GM12872 (cell line): ENCODE results near the gene CYP20A1.

Source experiments
- TF ChIP-seq, protein P1 (sequence below): IDR thresholded peaks from 3 replicates; pipeline ENCODE4 v1.5.1; 2011; ENCODE audit warnings: low read depth, mild to moderate bottlenecking, low read length, moderate library complexity; ENCODE audit not compliant: insufficient read depth

CYP20A1 gene

DNA sequence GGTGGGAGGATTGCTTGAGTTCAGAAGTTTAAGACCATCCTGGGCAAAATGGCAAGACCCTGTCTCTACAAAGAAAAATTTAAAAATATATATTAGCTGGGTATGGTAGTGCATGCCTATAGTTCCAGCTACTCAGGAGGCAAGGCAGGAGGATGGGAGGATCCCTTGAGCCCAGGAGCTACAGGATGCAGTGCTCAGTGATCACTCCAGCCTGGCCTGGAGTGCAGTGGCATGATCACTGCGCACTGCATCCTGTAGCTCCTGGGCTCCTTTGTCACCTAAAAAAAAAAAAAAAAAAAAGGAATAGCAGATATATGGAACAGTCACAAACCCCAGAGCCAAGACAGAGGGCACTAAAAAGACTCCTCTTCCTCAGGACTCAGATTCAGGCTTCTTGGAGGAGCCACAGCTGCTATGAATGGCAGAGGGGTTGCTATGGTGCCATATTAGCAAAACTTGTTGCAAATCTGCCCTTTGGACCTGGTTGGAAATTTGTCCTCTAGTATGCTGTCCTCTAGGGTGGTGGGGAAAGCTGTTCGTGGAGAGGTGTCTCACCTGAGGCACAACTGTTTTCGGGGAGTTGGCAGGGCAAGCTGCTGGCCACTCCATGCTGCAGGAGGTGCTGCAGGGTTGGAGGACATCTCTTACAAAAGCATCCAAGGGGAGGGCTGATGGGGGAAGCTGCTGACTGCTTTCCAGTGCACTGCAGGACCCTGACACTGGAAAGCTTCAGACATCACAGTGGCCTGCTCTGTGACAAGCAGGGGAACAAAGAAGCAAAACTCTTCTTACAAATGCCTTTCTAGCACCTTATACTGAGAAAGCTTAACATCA, 22.7 kb downstream of the CYP20A1 start:
- TF ChIP-seq, protein P1, sequence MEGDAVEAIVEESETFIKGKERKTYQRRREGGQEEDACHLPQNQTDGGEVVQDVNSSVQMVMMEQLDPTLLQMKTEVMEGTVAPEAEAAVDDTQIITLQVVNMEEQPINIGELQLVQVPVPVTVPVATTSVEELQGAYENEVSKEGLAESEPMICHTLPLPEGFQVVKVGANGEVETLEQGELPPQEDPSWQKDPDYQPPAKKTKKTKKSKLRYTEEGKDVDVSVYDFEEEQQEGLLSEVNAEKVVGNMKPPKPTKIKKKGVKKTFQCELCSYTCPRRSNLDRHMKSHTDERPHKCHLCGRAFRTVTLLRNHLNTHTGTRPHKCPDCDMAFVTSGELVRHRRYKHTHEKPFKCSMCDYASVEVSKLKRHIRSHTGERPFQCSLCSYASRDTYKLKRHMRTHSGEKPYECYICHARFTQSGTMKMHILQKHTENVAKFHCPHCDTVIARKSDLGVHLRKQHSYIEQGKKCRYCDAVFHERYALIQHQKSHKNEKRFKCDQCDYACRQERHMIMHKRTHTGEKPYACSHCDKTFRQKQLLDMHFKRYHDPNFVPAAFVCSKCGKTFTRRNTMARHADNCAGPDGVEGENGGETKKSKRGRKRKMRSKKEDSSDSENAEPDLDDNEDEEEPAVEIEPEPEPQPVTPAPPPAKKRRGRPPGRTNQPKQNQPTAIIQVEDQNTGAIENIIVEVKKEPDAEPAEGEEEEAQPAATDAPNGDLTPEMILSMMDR, result 0 out of 3 replicates have a peak, but pooled peaks have one; percentile 1

DNA sequence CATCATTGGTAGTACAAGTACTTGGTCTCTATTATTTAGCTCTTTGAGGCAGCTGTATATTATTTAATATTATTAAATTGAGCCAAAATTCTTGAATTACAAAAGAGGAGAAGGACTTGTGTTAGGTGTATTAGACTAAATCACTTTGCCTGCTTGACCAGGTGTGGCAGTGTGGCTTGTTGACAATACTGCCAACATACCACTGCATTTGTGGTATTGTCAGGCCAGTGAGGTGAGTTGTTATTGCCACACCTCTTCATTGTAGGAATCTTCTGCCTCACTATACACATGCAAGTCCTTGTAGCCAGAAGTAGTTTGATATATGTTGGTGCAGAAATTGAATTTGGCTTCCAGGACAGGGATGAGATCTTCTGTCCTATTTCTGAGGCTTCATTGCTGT, 40.5 kb downstream of the CYP20A1 start:
- TF ChIP-seq, protein P1, result no peak

DNA sequence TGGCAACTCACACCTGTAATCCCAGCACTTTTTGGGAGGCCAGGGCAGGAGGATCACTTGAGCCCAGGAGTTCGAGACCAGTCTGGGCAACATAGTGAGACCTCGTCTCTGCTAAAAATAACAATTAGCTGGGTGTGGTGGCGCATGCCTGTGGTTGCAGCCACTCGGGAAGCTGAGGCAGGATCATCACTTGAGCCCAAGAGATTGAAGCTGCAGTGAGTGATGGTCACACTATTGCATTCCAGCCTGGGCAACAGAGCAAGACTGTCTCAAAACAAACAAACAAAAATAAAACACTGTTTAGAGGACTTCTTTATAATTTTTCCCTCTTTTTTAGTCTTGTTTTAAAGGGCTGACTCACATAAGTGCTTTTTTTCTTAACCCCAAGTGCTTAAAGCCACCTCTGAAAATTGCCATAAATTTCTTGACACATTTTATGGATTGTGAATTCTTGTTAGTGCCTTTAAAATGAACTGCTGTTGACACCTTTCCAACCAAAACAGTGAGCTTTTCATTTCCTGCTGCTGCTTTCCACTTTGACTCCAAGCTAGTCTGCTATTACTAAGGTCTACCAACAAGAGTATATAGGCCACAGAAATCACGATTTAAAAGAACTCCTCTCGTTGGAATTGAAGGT, 41.7 kb downstream of the CYP20A1 start:
- TF ChIP-seq, protein P1, result no peak

DNA sequence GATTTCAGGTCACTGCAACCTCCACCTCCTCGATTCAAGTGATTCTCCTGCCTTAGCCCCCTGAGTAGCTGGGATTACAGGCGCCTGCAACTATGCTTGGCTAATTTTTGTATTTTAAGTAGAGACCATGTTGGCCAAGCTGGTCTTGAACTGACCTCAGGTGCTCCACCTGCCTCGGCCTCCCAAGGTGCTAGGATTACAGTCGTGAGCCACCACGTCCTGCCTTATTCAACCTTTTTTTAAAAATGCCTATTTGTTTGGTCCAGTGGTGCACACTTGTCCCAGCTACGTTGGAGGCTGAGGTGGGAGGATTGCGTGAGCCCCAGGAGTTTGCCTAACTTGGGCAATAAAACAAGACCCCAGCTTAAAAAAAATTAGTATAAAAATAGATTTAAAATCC, 43.3 kb downstream of the CYP20A1 start:
- TF ChIP-seq, protein P1, result no peak

DNA sequence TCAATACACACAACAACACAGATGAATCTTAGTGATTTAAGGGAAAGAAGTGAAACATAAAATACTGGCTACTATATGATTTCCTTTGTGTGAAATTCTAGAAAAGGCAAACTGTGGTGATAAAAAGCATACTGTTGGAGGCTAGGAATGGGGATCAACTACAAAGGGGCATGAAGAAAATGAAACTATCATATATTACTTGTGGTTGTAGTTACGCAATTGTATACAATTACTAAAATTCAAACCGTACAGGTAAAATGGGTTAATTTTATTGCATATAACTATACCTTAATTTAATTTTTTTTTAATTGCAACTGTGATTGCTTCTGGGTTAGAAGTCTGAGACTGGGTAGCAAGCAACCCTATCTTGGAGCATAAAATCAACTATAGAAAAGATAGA, 47.7 kb downstream of the CYP20A1 start:
- TF ChIP-seq, protein P1, result no peak

DNA sequence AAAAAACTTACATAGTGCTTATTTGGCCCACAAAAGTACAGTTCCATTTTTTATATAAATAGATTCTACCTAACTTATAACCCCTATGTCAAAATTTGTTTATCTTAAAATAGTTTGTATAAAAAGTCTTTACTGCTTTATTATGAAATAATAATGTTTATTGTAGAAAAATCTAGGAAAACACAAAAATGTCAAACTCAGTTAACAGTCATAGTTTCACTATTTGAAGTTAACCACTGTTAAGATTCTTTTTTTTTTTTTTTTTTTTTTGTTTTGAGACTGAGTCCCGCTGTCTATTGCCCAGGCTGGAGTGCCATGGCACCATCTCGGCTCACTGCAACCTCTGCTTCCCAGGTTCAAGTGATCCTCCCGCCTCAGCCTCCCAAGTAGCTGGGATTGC, 62.8 kb downstream of the CYP20A1 start:
- TF ChIP-seq, protein P1, result no peak

DNA sequence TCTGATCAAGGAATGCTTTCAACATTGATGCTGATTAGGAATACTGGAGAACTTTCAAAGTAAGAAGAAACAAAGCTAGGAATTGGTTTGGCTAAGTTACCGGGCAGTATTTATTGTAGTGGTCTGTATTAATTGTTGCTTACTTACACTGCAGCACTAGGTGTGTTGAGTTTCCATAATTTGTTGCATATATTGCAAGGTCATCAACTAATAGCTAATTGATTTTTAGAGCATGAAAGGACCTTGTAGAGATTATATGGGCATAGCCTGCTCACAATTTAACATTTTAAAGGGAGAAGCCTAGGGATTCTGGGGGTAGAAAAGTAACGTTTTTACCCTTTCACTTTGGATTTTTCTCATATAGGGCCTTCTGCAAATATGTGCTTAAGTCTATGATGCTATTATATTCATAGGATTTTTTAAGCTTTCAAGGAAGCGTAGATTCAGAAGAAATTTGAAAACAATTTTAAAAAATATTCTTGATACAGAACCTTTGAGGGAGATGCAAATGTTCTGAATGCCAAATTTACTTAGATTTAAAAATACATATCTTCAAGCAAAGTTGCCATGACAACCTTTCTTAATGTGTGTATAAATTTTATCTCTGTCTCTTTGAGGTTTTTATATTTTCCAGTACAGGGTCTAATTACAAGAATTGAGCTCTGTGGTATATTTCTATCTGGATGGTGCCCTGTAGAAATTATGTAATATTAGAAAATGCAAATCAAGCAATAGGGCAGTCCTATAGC, 72.0 kb downstream of the CYP20A1 start:
- TF ChIP-seq, protein P1, result no peak
